OCI-LY7 (cell line): Measurements from ENCODE around the gene ATP11A.

ENCODE experiments used
- CTCF ChIP-seq: fragments of 200-600 bp; sonication (generic); conservative IDR thresholded peaks from 2 replicates; pipeline ENCODE4 v1.5.1; 2014; ENCODE audit warnings: mild to moderate bottlenecking, antibody characterized with exemption, low read length, moderate library complexity, mixed read lengths
- EZH2phosphoT487 ChIP-seq: fragments of 200-600 bp; sonication (generic); IDR thresholded peaks from 2 replicates; pipeline ENCODE4 v1.6.1; 2018; ENCODE audit warnings: low read depth, borderline replicate concordance, mild to moderate bottlenecking, mixed run types, antibody characterized with exemption, low read length, moderate library complexity, mixed read lengths

GRCh38 chr13:112648101-112648500 is 41.7 kb upstream of the ATP11A start:
- TF ChIP-seq CTCF, result no peak
- TF ChIP-seq EZH2phosphoT487, result no peak
